NB4 (cell line): ENCODE results near the gene PDE4D.

Experiments used
- CTCF ChIP-seq: IDR thresholded peaks from one replicate; pipeline ENCODE4 v1.5.1; 2012; ENCODE audit warnings: low read depth, low read length
- MYC ChIP-seq: IDR thresholded peaks from 2 replicates; pipeline ENCODE4 v1.6.1; 2011; ENCODE audit warnings: low read depth, low read length
- POLR2A ChIP-seq: IDR thresholded peaks from 2 replicates; pipeline ENCODE4 v1.6.1; 2011; ENCODE audit warnings: mild to moderate bottlenecking; ENCODE audit not compliant: insufficient read length; ENCODE audit errors: extremely low read depth

- TF ChIP-seq CTCF (no peak), POLR2A (no peak), MYC (no peak)
These were observed 798.7 kb downstream of the PDE4D start for GRCh38 chr5:59094864-59095263.
